ENCODE results near the gene ZFYVE26. TPM values are rescaled to one million over a fixed set of nuclear protein-coding genes. Genes with fewer than 3 reads are reported as not detected.
"Not testable (repeated sequence)": the region's sequence is repeated elsewhere in the genome, so short reads cannot be mapped to it uniquely, and the experiment has no call there.

The ZFYVE26 gene
- total and polyA plus RNA-seq, 4 donors: 14.0 to 20.3 (median 15.5) TPM

- H3K27ac ChIP-seq (ENCODE audit: low read depth, low read length): no peak overlapping the region
- no peak overlapping the region for H3K4me3 ChIP-seq (ENCODE audit: low read depth, low read length)
- H3K36me3 ChIP-seq (ENCODE audit: control insufficient read depth, insufficient read depth, low read length): no peaks in the 10 kb centered on the region
- peaks cover 1% of the 10 kb centered on the region for H3K9me3 ChIP-seq (ENCODE audit: control insufficient read depth, insufficient read depth, low read length)
- no peak for DNase-seq (ENCODE audit: low read depth in 4 of 6, low spot score in 6 of 6)
- 97% methylated on average over 17 of the region's 17 CpGs for WGBS (ENCODE audit: insufficient coverage)
- H3K27me3 ChIP-seq (ENCODE audit: control insufficient read depth, insufficient read depth, low read length): no peaks in the 10 kb centered on the region
- H3K4me1 ChIP-seq (ENCODE audit: control insufficient read depth, insufficient read depth, low read length): no peaks in the 10 kb centered on the region
Observed at GRCh38 chr14:67846029-67846610, 29.7 kb upstream of the ZFYVE26 start.

- no peak overlapping the region for H3K27ac ChIP-seq (ENCODE audit: low read depth, low read length)
- H3K36me3 ChIP-seq (ENCODE audit: control insufficient read depth, insufficient read depth, low read length): no peaks in the 10 kb centered on the region
- no peaks in the 10 kb centered on the region for H3K27me3 ChIP-seq (ENCODE audit: control insufficient read depth, insufficient read depth, low read length)
- H3K4me3 ChIP-seq (ENCODE audit: low read depth, low read length): no peak overlapping the region
- H3K4me1 ChIP-seq (ENCODE audit: control insufficient read depth, insufficient read depth, low read length): no peaks in the 10 kb centered on the region
- no peaks in the 10 kb centered on the region for H3K9me3 ChIP-seq (ENCODE audit: control insufficient read depth, insufficient read depth, low read length)
- 71% methylated on average over 1 of the region's 2 CpGs for WGBS (ENCODE audit: insufficient coverage)
- DNase-seq (ENCODE audit: low read depth in 4 of 6, low spot score in 6 of 6): peak in 3 of 6 donors; percentile 36 to 87 (median 80)
Observed at GRCh38 chr14:67837011-67837624, 20.7 kb upstream of the ZFYVE26 start.

GRCh38 chr14:67835596-67835995, 19.2 kb upstream of the ZFYVE26 start:
- no peak overlapping the region for H3K27ac ChIP-seq (ENCODE audit: low read depth, low read length)
- H3K27me3 ChIP-seq (ENCODE audit: control insufficient read depth, insufficient read depth, low read length): no peaks in the 10 kb centered on the region
- no peaks in the 10 kb centered on the region for H3K9me3 ChIP-seq (ENCODE audit: control insufficient read depth, insufficient read depth, low read length)
- H3K4me1 ChIP-seq (ENCODE audit: control insufficient read depth, insufficient read depth, low read length): no peaks in the 10 kb centered on the region
- no peaks in the 10 kb centered on the region for H3K36me3 ChIP-seq (ENCODE audit: control insufficient read depth, insufficient read depth, low read length)
- no peak overlapping the region for H3K4me3 ChIP-seq (ENCODE audit: low read depth, low read length)
- DNase-seq (ENCODE audit: low read depth in 4 of 6, low spot score in 6 of 6): no peak

- WGBS (ENCODE audit: insufficient coverage): no CpG with 5 or more reads among the region's 1 CpG
- Histone ChIP-seq H3K4me3 (ENCODE audit: low read depth, low read length) (no peak overlapping the region), H3K4me1 (ENCODE audit: control insufficient read depth, insufficient read depth, low read length) (no peaks in the 10 kb centered on the region), H3K27ac (ENCODE audit: low read depth, low read length) (no peak overlapping the region), H3K9me3 (ENCODE audit: control insufficient read depth, insufficient read depth, low read length) (no peaks in the 10 kb centered on the region), H3K36me3 (ENCODE audit: control insufficient read depth, insufficient read depth, low read length) (no peaks in the 10 kb centered on the region), H3K27me3 (ENCODE audit: control insufficient read depth, insufficient read depth, low read length) (no peaks in the 10 kb centered on the region)
- DNase-seq (ENCODE audit: low read depth in 4 of 6, low spot score in 6 of 6): no peak
Observed at GRCh38 chr14:67833403-67833802, 17.0 kb upstream of the ZFYVE26 start.

- 96% methylated on average over 5 of the region's 8 CpGs for WGBS (ENCODE audit: insufficient coverage)
- H3K4me1 ChIP-seq (ENCODE audit: control insufficient read depth, insufficient read depth, low read length): no peaks in the 10 kb centered on the region
- no peak for DNase-seq (ENCODE audit: low read depth in 4 of 6, low spot score in 6 of 6)
- no peaks in the 10 kb centered on the region for H3K27me3 ChIP-seq (ENCODE audit: control insufficient read depth, insufficient read depth, low read length)
- H3K36me3 ChIP-seq (ENCODE audit: control insufficient read depth, insufficient read depth, low read length): no peaks in the 10 kb centered on the region
- no peaks in the 10 kb centered on the region for H3K9me3 ChIP-seq (ENCODE audit: control insufficient read depth, insufficient read depth, low read length)
- H3K4me3 ChIP-seq (ENCODE audit: low read depth, low read length): no peak overlapping the region
- no peak overlapping the region for H3K27ac ChIP-seq (ENCODE audit: low read depth, low read length)
Observed at GRCh38 chr14:67831113-67831512, 14.7 kb upstream of the ZFYVE26 start.

GRCh38 chr14:67821121-67821520, 4.7 kb upstream of the ZFYVE26 start:
- Histone ChIP-seq H3K4me1 (ENCODE audit: control insufficient read depth, insufficient read depth, low read length) (peaks cover 8% of the 10 kb centered on the region), H3K36me3 (ENCODE audit: control insufficient read depth, insufficient read depth, low read length) (no peaks in the 10 kb centered on the region), H3K27me3 (ENCODE audit: control insufficient read depth, insufficient read depth, low read length) (no peaks in the 10 kb centered on the region), H3K4me3 (ENCODE audit: low read depth, low read length) (no peak overlapping the region), H3K9me3 (ENCODE audit: control insufficient read depth, insufficient read depth, low read length) (no peaks in the 10 kb centered on the region), H3K27ac (ENCODE audit: low read depth, low read length) (no peak overlapping the region)
- no peak for DNase-seq (ENCODE audit: low read depth in 4 of 6, low spot score in 6 of 6)

- H3K36me3 ChIP-seq (ENCODE audit: control insufficient read depth, insufficient read depth, low read length): no peaks in the 10 kb centered on the region
- peaks cover 12% of the 10 kb centered on the region for H3K4me1 ChIP-seq (ENCODE audit: control insufficient read depth, insufficient read depth, low read length)
- H3K27ac ChIP-seq (ENCODE audit: low read depth, low read length): no peak overlapping the region
- H3K9me3 ChIP-seq (ENCODE audit: control insufficient read depth, insufficient read depth, low read length): no peaks in the 10 kb centered on the region
- H3K4me3 ChIP-seq (ENCODE audit: low read depth, low read length): peak overlapping the region; percentile 85
- no peak for DNase-seq (ENCODE audit: low read depth in 4 of 6, low spot score in 6 of 6)
- no peaks in the 10 kb centered on the region for H3K27me3 ChIP-seq (ENCODE audit: control insufficient read depth, insufficient read depth, low read length)
- WGBS (ENCODE audit: insufficient coverage): 51% methylated on average over 5 of the region's 13 CpGs
Observed at GRCh38 chr14:67820428-67820971, 4.1 kb upstream of the ZFYVE26 start.

- Histone ChIP-seq H3K27me3 (ENCODE audit: control insufficient read depth, insufficient read depth, low read length) (no peaks in the 10 kb centered on the region), H3K4me3 (ENCODE audit: low read depth, low read length) (peak within 1 kb of the TSS; percentile 85), H3K4me1 (ENCODE audit: control insufficient read depth, insufficient read depth, low read length) (peaks cover 12% of the 10 kb centered on the region), H3K27ac (ENCODE audit: low read depth, low read length) (peak within 1 kb of the TSS; percentile 70), H3K36me3 (ENCODE audit: control insufficient read depth, insufficient read depth, low read length) (no peaks in the 10 kb centered on the region), H3K9me3 (ENCODE audit: control insufficient read depth, insufficient read depth, low read length) (no peaks in the 10 kb centered on the region)
- peak; percentile 82 to 97 (median 88) for DNase-seq (ENCODE audit: low read depth in 4 of 6, low spot score in 6 of 6)
- WGBS (ENCODE audit: insufficient coverage): 0% methylated on average over 23 of the region's 30 CpGs
Observed at GRCh38 chr14:67819563-67820421, 3.4 kb upstream of the ZFYVE26 start, which contains the start of gene RAD51B. Gene RAD51B (plus strand): TSS chr14:67819779.

GRCh38 chr14:67818476-67818875, 2.1 kb upstream of the ZFYVE26 start:
- H3K4me1 ChIP-seq (ENCODE audit: control insufficient read depth, insufficient read depth, low read length): peaks cover 12% of the 10 kb centered on the region
- H3K9me3 ChIP-seq (ENCODE audit: control insufficient read depth, insufficient read depth, low read length); H3K27me3 ChIP-seq (ENCODE audit: control insufficient read depth, insufficient read depth, low read length); DNase-seq (ENCODE audit: low read depth in 4 of 6, low spot score in 6 of 6); H3K27ac ChIP-seq (ENCODE audit: low read depth, low read length); H3K4me3 ChIP-seq (ENCODE audit: low read depth, low read length); H3K36me3 ChIP-seq (ENCODE audit: control insufficient read depth, insufficient read depth, low read length): not testable (repeated sequence)
- 96% methylated on average over 6 of the region's 6 CpGs for WGBS (ENCODE audit: insufficient coverage)

Measured in spinal cord (tissue), 10 donors.